Islet precursor cell (in vitro differentiated cells): Measurements from ENCODE around the gene MOB3B.
"Not testable (repeated sequence)": the region's sequence is repeated elsewhere in the genome, so short reads cannot be mapped to it uniquely, and the experiment has no call there.

Experiments used
- DNase-seq: peaks from one replicate; pipeline ENCODE4 v3.0.0-alpha.2; 2018

Gene MOB3B

GRCh38 chr9:27514551-27514950 is 15.1 kb downstream of the MOB3B start:
- DNase-seq = no peak

- no peak for DNase-seq
Measured at GRCh38 chr9:27511771-27512170, 17.8 kb downstream of the MOB3B start.

GRCh38 chr9:27510780-27511179 is 18.8 kb downstream of the MOB3B start:
- DNase-seq = no peak

- DNase-seq = no peak
Measured at GRCh38 chr9:27506981-27507380, 22.6 kb downstream of the MOB3B start.

GRCh38 chr9:27505744-27506161 is 23.9 kb downstream of the MOB3B start:
- DNase-seq = no peak

GRCh38 chr9:27504259-27504658 is 25.4 kb downstream of the MOB3B start:
- no peak for DNase-seq

- no peak for DNase-seq
Measured at GRCh38 chr9:27503623-27504022, 26.0 kb downstream of the MOB3B start.

GRCh38 chr9:27500902-27501301 is 28.7 kb downstream of the MOB3B start:
- not testable (repeated sequence) for DNase-seq

- no peak for DNase-seq
Measured at GRCh38 chr9:27499451-27499850, 30.2 kb downstream of the MOB3B start.

- no peak for DNase-seq
Measured at GRCh38 chr9:27497883-27498417, 31.7 kb downstream of the MOB3B start.

GRCh38 chr9:27496135-27496504 is 33.5 kb downstream of the MOB3B start:
- DNase-seq = peak; percentile 61

- no peak for DNase-seq
Measured at GRCh38 chr9:27495480-27496134, 34.0 kb downstream of the MOB3B start.

GRCh38 chr9:27491154-27491553 is 38.5 kb downstream of the MOB3B start:
- DNase-seq = no peak

- no peak for DNase-seq
Measured at GRCh38 chr9:27489087-27489876, 40.3 kb downstream of the MOB3B start.

- peak; percentile 87 for DNase-seq
Measured at GRCh38 chr9:27487927-27488326, 41.7 kb downstream of the MOB3B start.

GRCh38 chr9:27487128-27487640 is 42.4 kb downstream of the MOB3B start:
- no peak for DNase-seq

- DNase-seq = no peak
Measured at GRCh38 chr9:27485158-27485557, 44.5 kb downstream of the MOB3B start.

GRCh38 chr9:27483576-27483975 is 46.0 kb downstream of the MOB3B start:
- DNase-seq = no peak

- DNase-seq = no peak
Measured at GRCh38 chr9:27482709-27483108, 46.9 kb downstream of the MOB3B start.

GRCh38 chr9:27478322-27478721 is 51.3 kb downstream of the MOB3B start:
- DNase-seq = no peak

- DNase-seq = no peak
Measured at GRCh38 chr9:27476870-27477515, 52.6 kb downstream of the MOB3B start.

- no peak for DNase-seq
Measured at GRCh38 chr9:27475057-27475595, 54.5 kb downstream of the MOB3B start.

- no peak for DNase-seq
Measured at GRCh38 chr9:27474305-27474704, 55.3 kb downstream of the MOB3B start.
